Ishikawa (cell line): ENCODE measurements around the gene CMYA5.

Source experiments
- CEBPB ChIP-seq: IDR thresholded peaks from 2 replicates; pipeline ENCODE4 v1.6.1; 2012
- CREB1 ChIP-seq: IDR thresholded peaks from 2 replicates; pipeline ENCODE4 v1.6.1; 2012; ENCODE audit warnings: low read depth
- REST ChIP-seq: IDR thresholded peaks from 2 replicates; pipeline ENCODE4 v1.6.1; 2012; ENCODE audit warnings: low read depth, mild to moderate bottlenecking
- TAF1 ChIP-seq: IDR thresholded peaks from 2 replicates; pipeline ENCODE4 v1.6.1; 2012; ENCODE audit warnings: low read depth, mild to moderate bottlenecking

GRCh38 chr5:79825802-79826201 lies 136.2 kb downstream of the CMYA5 start:
- no peak for TF ChIP-seq REST
- TF ChIP-seq CREB1: no peak
- no peak for TF ChIP-seq TAF1
- TF ChIP-seq CEBPB: no peak
